ENCODE measurements around the gene FTCDNL1.

Gene FTCDNL1

GRCh38 chr2:199778655-199779054 lies 72.3 kb downstream of the FTCDNL1 start:
- no peak for DNase-seq

DNA sequence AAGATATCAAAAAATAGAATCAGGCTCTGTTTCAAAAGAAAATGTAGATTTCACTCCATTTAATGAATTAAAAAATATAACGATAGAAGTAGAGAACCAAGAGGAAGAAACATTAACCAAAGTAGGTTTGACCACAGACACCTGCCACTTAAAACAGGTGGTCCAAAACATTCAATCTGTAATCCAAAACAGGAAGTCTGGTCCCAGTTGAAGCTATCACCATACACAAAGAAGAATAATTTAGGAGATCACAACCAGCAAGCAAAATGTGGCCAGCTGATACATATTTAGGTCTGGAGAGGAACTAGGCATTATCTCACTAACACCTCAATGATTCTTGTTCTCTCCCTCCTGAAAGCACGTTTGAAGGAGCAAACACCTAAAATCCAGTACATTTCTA lies 73.1 kb downstream of the FTCDNL1 start:
- no peak for DNase-seq

- DNase-seq: no peak
Observed at GRCh38 chr2:199777315-199777714, 73.7 kb downstream of the FTCDNL1 start.

DNA sequence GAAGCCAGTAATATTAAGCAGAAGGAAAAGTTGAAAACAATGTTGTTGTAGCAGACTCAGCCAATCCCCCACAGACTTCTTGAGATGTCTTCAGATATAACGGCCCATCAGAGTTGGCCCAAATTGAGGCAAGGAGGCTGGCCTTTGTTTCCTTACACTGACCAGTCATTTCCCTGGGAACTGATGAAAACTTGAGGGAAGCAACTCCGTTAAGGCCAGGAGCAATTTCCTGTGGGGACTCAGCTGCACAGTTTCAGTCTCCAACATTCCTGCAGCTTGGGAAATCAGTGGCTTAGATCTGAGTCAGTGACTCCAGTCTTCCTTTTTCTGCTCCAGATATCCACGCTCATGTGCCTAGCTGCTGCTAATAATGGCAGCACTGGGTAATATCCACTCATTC lies 75.7 kb downstream of the FTCDNL1 start:
- no peak for DNase-seq

GRCh38 chr2:199772035-199772976 lies 78.7 kb downstream of the FTCDNL1 start:
- DNase-seq: peak; percentile 16

DNA sequence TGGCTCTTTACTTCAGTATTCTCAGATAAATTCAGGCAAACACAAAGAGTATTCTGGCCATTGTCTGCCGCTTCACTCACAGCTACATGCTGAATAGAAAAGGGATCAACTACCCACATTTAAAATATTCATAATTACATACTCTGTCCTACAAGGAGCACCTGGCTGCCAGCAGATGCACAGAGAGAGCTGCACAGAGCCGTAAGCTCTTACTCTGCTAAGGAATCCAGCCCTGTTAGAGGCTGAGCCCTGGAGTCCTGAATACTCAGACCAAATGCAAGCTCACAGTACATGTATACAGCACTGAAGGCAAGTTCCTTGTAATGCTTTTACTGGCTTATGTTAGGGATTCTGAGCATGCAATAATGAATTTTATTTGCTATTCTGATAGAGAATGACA lies 80.3 kb downstream of the FTCDNL1 start:
- DNase-seq: no peak

DNA sequence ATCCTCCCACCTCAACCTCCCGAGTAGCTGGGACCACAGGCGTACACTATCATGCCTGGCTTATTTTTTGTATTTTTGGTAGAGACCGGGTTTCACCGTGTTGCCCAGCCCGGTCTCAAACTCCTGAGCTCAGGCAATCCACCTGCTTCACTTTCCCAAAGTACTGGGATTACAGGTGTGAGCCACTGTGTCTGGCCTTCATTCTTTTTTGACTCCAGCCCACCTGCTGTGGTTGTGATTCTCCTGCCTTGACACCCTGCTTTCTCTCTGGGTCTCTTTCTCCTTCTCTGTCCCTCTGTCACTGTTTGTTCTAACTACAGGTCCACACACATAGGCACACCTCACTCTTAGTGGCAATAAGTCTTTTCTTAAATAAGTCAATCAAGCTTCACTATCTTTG lies 85.3 kb downstream of the FTCDNL1 start:
- DNase-seq: no peak

DNA sequence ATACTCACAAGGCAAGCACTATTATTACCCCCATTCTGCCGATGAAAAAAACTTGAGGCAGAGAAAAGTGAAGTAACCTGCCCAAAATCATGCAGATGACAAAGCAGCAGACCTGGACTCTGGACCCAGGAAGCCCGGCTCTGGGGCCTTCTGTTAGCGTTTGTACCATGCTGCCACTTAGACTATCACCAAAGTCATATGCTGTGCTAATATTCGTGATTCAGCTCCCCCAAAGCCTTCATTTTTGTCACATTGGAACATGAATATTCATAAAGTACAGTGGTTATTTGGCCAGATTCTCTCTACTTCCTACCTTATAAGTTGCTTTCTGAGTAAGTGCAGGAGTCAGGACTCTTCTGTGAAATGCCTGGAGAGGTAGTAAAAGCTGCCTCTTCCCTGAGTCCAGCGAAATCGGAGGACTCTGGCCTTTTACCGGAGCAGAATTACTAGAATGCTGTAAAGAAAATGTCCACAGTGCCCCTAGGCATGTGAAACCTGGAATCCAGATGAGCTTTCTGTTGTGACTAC lies 86.7 kb downstream of the FTCDNL1 start:
- DNase-seq: no peak

DNA sequence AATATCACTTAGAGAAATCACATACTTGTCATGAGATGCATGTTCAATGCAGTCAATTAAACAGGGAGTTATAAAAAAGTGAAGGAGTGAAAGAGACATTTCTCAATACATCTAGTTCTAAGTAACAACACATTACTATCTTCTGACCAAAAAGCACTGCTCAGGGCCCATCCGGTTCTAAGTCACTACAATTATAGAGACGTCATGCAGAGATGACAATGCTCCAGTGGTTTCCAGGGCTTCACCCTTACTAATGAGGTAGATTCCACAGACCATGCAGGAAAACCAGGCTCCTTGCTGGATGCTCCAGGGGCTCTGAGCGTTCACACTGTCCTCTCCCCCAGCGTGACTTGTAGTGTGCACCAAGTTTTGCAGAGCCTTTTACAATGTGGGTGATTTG lies 88.0 kb downstream of the FTCDNL1 start:
- no peak for DNase-seq

- DNase-seq: no peak
Observed at GRCh38 chr2:199760574-199760973, 90.4 kb downstream of the FTCDNL1 start.

- no peak for DNase-seq
Observed at GRCh38 chr2:199757233-199757870, 93.6 kb downstream of the FTCDNL1 start.

DNA sequence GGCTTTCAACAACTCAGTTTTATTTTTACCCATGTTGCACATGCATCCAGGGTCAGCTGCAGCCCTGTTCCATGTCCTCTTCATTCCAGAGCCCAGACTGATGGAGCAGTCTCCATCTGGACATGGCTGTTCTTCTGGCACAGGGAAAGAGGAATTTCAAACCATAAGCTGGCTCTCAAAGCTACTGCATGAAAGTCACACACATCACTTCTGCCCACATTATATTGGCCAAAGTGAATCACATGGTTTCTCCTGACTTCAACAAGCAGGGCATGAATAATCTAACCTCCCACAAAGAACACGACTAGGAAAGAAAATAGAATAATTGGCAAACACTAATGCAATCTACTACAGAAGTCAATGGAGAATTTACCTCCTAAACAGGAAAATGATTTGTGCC lies 94.2 kb downstream of the FTCDNL1 start:
- DNase-seq: no peak

GRCh38 chr2:199756211-199756610 lies 94.8 kb downstream of the FTCDNL1 start:
- no peak for DNase-seq

DNA sequence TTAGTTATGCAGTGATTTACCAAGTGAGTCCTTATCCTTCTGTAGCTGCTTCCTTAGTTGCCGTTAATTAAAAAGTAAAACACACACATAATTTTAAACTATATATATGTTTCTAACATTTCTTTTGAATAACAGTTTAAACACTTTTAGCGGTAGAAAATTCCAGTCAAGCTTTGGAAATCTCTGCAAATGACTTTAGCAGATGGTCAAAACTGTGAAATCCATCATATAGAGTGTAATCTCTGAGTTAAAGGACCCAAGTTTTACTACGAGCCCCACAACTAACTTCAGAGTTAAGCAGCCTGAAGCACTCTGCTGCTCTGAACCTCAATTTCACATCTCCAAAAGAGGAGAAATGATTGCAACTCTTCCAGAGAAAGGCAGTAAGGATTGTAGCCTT lies 96.2 kb downstream of the FTCDNL1 start:
- no peak for DNase-seq

DNA sequence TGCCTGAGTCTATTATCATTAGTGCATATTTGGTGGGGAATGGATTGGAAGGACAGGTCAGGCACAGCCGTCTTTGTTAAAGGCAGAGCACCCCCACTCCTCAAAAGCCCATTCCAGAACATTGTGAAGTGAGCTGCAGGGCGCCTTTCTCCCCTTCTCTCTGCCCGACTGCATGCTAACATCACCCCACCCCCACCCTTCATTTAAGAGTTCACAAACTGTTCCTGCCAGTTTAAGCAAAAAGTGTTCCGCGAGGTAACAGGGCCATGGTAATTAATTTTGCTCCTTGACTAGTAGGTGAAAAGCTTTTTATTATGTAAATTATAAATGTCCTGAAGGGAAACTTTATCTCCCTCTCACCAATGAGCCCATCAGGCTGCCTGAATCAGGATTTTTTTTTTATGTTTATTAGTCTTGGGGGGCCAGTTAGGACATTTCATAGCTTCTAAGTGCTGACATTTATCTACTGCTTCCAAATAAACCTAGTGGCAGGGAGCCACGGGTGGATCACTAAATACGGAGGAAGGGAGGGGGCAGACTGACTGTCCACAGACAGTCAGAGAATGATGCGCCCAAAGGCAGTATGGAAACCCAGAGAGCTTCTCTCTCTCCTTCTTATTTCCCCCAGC lies 99.4 kb downstream of the FTCDNL1 start:
- DNase-seq: no peak

- no peak for DNase-seq
Observed at GRCh38 chr2:199749571-199749970, 101.4 kb downstream of the FTCDNL1 start.

DNA sequence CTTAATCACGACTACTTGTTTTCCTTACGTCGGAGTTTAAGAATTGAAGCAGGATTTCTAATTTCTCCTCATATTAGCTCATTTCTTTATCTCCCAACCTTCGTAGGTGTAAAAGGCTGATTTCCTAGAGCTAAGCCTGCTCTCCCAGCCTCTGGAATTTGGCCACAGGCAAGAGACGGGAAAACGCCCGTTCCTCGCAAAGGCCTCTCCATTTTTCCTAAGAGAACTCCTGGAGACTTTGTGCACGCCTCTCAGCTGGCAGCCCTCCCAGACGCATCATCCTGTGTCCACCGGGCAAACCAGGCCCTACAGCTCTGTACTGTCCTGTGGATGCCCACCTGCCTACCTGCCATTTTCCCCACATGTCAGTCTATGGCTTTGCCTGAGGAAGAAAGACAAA lies 106.3 kb downstream of the FTCDNL1 start:
- DNase-seq: no peak

DNA sequence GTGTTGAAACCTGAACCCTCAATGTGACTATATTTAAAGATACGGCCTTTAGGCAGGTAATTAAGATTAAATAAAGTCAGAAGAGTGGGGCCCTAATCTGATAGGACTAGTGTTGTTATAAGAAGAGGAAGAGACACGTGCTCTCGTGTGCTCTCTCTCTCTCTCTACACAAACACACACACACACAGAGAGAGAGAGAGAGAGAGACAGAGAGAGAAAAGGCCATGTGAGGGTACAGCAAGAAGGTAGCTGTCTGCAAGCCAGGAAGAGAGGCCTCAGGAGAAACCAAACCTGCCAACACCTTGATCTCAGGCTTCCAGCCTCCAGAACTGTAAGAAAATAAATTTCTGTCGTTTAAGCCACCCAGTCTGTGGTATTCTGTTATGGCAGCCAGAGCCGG lies 106.7 kb downstream of the FTCDNL1 start:
- DNase-seq: no peak

DNA sequence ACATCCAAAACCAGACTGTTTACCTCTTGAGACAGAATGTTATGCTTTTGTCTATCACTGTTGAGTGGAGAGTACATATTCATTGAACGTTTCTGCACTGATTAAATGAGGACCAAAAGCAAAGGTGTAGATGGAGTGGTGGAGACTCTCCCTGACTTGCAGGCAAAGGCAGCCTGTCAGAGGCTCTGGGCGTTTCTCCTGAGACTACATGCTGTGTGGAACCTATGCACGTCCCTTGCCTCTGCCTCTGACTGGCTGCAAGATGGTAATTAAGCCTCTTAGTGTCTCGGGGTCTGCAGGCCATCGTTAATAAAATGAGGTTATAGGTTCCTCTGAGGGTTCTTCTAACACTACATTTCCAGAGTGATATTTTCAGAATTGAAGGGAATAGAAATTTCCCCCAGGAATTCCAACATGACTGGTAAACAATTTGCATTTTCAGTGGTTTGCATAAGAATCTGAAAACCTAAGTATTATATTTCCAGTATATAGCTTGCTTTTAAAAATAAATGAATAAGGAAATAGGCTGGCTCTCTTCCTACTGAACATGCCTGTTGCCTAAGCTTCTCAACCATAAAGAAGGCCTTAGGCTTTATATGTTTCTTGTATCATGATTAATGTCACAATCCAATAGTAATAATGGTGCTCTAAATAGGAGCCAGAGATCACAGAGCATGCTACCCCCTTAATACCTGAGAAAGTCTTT lies 107.4 kb downstream of the FTCDNL1 start:
- DNase-seq: no peak

GRCh38 chr2:199742884-199743283 lies 108.1 kb downstream of the FTCDNL1 start:
- no peak for DNase-seq

DNA sequence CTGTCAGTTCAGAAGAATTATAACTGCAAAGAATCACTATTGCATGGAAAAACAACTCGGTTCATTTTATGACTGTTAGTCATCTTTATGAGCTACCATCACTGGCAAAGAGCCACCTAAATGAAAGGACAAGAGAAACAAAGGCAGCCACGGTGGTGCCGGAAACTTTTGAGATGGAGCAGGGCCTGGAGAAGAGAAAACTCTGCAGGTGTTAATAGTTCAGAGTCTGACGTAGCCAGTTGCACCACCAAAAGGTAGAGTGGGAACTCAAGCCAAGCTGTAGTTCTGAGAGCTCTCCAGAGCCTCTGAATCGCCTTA lies 110.9 kb downstream of the FTCDNL1 start:
- DNase-seq: no peak

- DNase-seq: peak; percentile 65
Observed at GRCh38 chr2:199739413-199740110, 111.4 kb downstream of the FTCDNL1 start.
